KG1 (cell line): ENCODE measurements around the gene MAP3K20.
"Not testable (repeated sequence)": the region's sequence is repeated elsewhere in the genome, so short reads cannot be mapped to it uniquely, and the experiment has no call there.

Source experiments
- DNase-seq: peaks from one replicate; lab custom pipeline; 2025; lab: John Stamatoyannopoulos, UW

MAP3K20 gene

GRCh38 chr2:173161507-173161906 is 85.9 kb downstream of the MAP3K20 start:
- DNase-seq: no peak

GRCh38 chr2:173163357-173163756 is 87.7 kb downstream of the MAP3K20 start:
- DNase-seq: not testable (repeated sequence)

- no peak for DNase-seq
Observed at GRCh38 chr2:173164396-173164795, 88.8 kb downstream of the MAP3K20 start.

- no peak for DNase-seq
Observed at GRCh38 chr2:173165443-173166238, 90.0 kb downstream of the MAP3K20 start.

GRCh38 chr2:173171321-173171720 is 95.7 kb downstream of the MAP3K20 start:
- DNase-seq: no peak

- DNase-seq: no peak
Observed at GRCh38 chr2:173171924-173172643, 96.4 kb downstream of the MAP3K20 start.

GRCh38 chr2:173174339-173174738 is 98.7 kb downstream of the MAP3K20 start:
- DNase-seq: not testable (repeated sequence)

GRCh38 chr2:173175222-173175621 is 99.6 kb downstream of the MAP3K20 start:
- DNase-seq: no peak

- DNase-seq: no peak
Observed at GRCh38 chr2:173181982-173182381, 106.3 kb downstream of the MAP3K20 start.

GRCh38 chr2:173184031-173185004 is 108.7 kb downstream of the MAP3K20 start:
- no peak for DNase-seq

- no peak for DNase-seq
Observed at GRCh38 chr2:173185437-173185836, 109.8 kb downstream of the MAP3K20 start.

- DNase-seq: no peak
Observed at GRCh38 chr2:173187941-173188788, 112.5 kb downstream of the MAP3K20 start.

- DNase-seq: no peak
Observed at GRCh38 chr2:173191601-173192000, 116.0 kb downstream of the MAP3K20 start.

- DNase-seq: no peak
Observed at GRCh38 chr2:173192071-173192470, 116.4 kb downstream of the MAP3K20 start.

- DNase-seq: no peak
Observed at GRCh38 chr2:173193925-173194324, 118.3 kb downstream of the MAP3K20 start.

GRCh38 chr2:173195100-173195499 is 119.5 kb downstream of the MAP3K20 start:
- DNase-seq: no peak

GRCh38 chr2:173196080-173196479 is 120.4 kb downstream of the MAP3K20 start:
- DNase-seq: no peak

- no peak for DNase-seq
Observed at GRCh38 chr2:173196638-173197037, 121.0 kb downstream of the MAP3K20 start.

GRCh38 chr2:173198327-173198726 is 122.7 kb downstream of the MAP3K20 start:
- no peak for DNase-seq

GRCh38 chr2:173199294-173199693 is 123.6 kb downstream of the MAP3K20 start:
- no peak for DNase-seq

- DNase-seq: no peak
Observed at GRCh38 chr2:173202570-173202969, 126.9 kb downstream of the MAP3K20 start.
